Measurements from ENCODE around the gene PRIM2. TPM values are rescaled to one million over a fixed set of nuclear protein-coding genes. Genes with fewer than 3 reads are reported as not detected.
"Not testable (repeated sequence)": the region's sequence is repeated elsewhere in the genome, so short reads cannot be mapped to it uniquely, and the experiment has no call there.

Gene PRIM2
- polyA plus RNA-seq, 4 donors, result 16.4 to 20.9 (median 18.3) TPM

- not testable (repeated sequence) for DNase-seq (ENCODE audit: low read depth in 4 of 4, low spot score in 3 of 4)
These were observed 124.7 kb downstream of the PRIM2 start for GRCh38 chr6:57442133-57442532.

GRCh38 chr6:57443181-57443580 lies 125.8 kb downstream of the PRIM2 start:
- not testable (repeated sequence) for DNase-seq (ENCODE audit: low read depth in 4 of 4, low spot score in 3 of 4)

- DNase-seq (ENCODE audit: low read depth in 4 of 4, low spot score in 3 of 4), result not testable (repeated sequence)
These were observed 127.4 kb downstream of the PRIM2 start for GRCh38 chr6:57444787-57445186.

- DNase-seq (ENCODE audit: low read depth in 4 of 4, low spot score in 3 of 4), result not testable (repeated sequence)
These were observed 127.9 kb downstream of the PRIM2 start for GRCh38 chr6:57445379-57445778.

- not testable (repeated sequence) for DNase-seq (ENCODE audit: low read depth in 4 of 4, low spot score in 3 of 4)
These were observed 128.5 kb downstream of the PRIM2 start for GRCh38 chr6:57445790-57446468.

DNA sequence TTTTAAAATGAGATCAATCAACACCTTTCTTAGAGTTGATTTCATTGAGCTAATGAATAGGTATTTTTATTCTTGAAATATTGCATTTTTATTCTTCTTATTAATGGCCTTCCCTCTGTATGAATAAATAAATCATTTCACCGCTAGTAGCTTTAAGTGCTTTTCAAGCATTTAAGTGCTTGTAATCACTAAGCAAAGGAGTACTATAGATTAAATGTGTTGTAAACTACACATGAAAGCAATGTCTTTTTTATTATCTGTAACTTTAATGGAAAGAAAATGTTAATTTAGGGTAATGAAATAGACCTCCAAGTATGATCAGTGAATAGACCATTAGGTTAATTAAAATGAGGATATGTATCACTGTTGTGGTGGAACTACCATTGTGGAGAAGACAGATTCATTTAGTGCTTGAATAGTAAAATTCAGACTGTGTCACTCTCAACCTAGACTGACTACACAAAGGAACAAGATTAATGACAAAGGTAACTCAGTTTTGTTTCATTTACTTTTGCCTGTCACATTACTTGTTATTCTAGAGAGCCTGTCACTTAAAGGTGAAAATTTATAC lies 132.2 kb downstream of the PRIM2 start:
- DNase-seq (ENCODE audit: low read depth in 4 of 4, low spot score in 3 of 4), result not testable (repeated sequence)

DNA sequence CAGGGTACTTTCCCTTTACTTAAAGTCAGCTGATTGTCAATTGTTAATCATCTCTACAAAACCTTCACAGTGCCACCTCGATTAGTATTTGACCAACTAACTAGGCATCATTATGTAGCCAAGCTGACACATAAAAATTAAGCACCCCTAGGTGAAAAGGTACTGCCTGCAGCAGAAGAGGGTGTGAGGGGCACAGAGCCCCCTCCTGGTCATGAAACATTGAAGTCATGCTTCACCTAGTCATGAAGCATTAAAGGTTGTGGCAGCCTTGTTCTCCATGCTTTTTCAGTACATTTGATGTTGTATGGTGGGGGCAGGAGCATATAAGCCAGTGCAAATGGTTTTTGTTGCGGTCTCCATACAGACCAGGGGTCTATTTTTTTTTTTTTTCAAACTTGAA lies 142.4 kb downstream of the PRIM2 start:
- DNase-seq (ENCODE audit: low read depth in 4 of 4, low spot score in 3 of 4), result not testable (repeated sequence)

DNA sequence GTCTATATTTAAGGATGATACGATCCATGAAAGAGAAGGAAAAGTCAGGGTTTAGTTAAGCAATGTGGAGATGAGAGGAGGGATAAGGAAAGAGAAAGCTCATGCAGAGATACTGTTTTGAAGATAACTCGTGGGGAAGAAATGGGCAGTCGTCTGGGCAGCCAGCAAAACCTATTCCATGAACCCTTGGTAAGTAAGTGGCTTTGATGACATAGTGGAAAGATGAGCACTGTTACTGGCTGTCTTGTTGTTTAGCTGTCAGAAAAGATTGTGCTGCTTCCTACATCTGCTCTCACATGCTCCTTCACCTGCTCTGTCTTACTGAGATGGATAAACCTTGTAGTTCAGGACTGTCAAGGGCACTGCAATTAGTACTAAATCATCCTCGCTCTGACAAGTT lies 143.6 kb downstream of the PRIM2 start:
- not testable (repeated sequence) for DNase-seq (ENCODE audit: low read depth in 4 of 4, low spot score in 3 of 4)

GRCh38 chr6:57463809-57464208 lies 146.4 kb downstream of the PRIM2 start:
- not testable (repeated sequence) for DNase-seq (ENCODE audit: low read depth in 4 of 4, low spot score in 3 of 4)

- DNase-seq (ENCODE audit: low read depth in 4 of 4, low spot score in 3 of 4), result not testable (repeated sequence)
These were observed 148.5 kb downstream of the PRIM2 start for GRCh38 chr6:57465968-57466367.

DNA sequence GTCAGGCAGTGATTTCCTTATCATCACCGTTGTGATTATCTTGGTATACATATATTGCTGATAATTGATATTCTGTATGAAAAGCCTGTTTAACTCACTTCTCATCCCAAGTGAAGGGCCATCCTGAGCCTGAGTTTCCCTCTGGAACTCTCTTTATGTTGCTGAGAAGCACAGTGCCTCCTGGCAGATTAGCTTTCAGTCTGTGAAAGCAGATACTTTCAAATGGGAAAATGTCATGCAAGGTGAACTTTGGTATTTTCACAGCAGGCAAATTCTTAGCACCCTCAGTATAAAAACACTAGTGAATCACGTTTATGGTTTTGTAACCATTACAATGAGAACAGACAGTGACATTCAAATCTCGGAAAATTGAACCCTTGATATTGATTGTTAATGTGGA lies 151.6 kb downstream of the PRIM2 start:
- peak in 1 of 4 donors; percentile 36 for DNase-seq (ENCODE audit: low read depth in 4 of 4, low spot score in 3 of 4)

DNA sequence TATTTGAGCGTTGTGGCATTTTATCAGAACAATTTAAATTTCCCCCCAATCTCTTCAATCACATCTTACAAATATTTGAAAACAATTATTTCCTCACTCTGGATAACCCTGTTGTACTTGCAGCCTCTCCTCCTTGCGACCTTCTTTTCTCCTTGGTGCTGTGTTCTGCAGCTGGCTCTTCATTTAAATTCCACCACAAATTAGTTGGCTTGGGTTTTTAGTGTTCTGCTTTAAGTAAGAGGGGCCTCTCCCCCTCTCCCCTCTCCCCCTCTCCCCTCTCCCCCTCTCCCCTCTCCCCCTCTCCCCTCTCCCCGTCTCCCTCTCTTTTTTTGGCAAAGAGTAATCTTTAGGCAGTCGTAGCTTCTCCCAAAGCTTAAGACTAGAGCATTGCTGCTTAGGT lies 152.7 kb downstream of the PRIM2 start:
- DNase-seq (ENCODE audit: low read depth in 4 of 4, low spot score in 3 of 4), result not testable (repeated sequence)

GRCh38 chr6:57471314-57471864 lies 154.0 kb downstream of the PRIM2 start:
- not testable (repeated sequence) for DNase-seq (ENCODE audit: low read depth in 4 of 4, low spot score in 3 of 4)

- peak in 2 of 4 donors; percentile 4 to 27 for DNase-seq (ENCODE audit: low read depth in 4 of 4, low spot score in 3 of 4)
These were observed 155.5 kb downstream of the PRIM2 start for GRCh38 chr6:57472861-57473362.

DNA sequence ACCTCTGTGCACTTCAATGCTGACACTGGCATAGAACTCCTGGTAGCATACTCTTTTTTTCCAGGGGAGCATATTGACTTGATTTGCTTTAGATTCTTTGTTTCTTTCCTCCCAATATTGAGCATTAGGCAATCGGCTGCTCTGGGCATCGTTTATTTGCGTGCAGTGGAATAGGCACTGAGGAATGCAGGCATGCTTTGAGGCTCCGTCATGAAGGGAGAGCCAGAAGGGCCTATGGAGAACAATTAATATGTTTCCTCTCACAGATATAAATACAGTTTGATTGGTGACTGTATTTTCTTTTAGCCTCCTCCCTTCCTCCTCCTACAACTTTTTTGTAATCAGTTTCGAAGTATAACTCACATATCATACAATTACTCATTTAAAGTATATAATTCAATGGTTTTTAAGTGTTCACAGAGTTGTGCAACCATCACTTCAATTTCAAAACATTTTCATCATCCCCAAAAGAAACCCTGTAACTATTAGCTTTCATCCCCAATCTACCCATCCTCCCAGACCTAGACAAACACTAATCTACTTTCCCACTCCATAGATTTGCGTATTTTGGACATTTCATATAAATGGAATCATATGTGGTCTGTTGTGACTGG lies 157.5 kb downstream of the PRIM2 start:
- DNase-seq (ENCODE audit: low read depth in 4 of 4, low spot score in 3 of 4), result not testable (repeated sequence)

DNA sequence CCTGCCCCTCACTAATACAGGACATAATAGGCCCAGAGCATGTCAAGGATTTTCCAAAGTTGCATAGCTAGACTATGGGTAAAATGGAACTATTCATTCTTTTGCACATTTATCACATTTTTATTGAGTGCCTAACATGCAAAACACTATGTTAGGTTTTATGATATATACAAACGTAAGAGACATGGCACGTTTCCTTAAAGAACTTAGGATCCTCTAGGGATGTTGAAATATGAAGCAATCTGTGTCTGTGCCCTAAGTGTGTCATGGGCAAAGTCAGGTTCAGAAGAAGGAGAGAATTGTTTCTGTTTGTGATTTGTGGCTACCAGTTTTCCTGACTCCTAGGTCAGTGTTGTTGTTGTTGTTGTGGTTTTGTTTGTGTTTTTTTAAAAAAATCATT lies 158.2 kb downstream of the PRIM2 start:
- DNase-seq (ENCODE audit: low read depth in 4 of 4, low spot score in 3 of 4), result not testable (repeated sequence)

GRCh38 chr6:57480194-57480593 lies 162.8 kb downstream of the PRIM2 start:
- not testable (repeated sequence) for DNase-seq (ENCODE audit: low read depth in 4 of 4, low spot score in 3 of 4)

- DNase-seq (ENCODE audit: low read depth in 4 of 4, low spot score in 3 of 4), result not testable (repeated sequence)
These were observed 163.7 kb downstream of the PRIM2 start for GRCh38 chr6:57481121-57481520.

DNA sequence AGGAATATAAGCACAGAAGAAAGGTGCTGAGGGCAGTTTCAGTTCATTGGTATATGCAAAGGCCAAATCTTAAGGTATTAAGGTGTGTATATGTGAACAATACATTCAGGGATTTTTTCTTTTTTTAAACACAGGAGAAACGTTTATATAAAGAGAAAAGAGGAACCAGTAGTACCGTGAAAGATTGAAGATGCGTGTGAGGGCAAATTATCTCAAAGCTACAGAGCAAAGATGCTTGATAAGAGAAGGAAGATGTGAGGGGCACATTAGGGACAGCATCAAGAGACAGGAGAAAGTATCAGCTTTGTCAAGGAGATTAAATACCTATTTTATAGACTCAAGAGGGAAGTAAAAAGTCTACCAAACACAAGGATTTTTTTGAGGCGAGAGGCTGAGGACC lies 165.0 kb downstream of the PRIM2 start:
- DNase-seq (ENCODE audit: low read depth in 4 of 4, low spot score in 3 of 4), result not testable (repeated sequence)

DNA sequence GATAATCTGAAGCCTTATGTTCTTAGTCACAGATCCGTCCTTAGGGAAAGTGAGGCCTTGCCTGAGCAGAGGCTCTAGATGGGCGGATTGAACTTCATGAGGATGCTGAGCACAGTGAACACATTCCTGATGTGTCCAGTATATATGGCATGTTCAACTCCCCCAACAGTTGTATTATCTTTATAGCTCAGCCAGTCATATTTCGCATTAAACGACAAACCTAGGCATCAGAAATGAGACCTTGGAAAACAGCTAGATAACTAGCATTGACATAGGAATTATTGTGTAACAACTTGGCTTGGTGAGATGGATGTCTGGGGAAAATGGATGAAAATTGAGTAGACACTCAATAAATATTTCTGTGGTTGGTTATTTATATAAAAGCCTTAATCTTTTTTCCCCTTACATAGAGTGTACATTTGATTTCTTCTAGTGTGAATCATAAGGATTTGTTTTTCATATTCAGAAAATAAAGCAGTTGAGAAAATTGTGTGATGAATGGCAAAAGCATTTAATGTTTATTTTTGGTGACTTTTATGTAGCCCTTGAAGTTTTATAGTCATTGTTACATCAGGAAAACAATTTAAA lies 169.2 kb downstream of the PRIM2 start:
- not testable (repeated sequence) for DNase-seq (ENCODE audit: low read depth in 4 of 4, low spot score in 3 of 4)

DNA sequence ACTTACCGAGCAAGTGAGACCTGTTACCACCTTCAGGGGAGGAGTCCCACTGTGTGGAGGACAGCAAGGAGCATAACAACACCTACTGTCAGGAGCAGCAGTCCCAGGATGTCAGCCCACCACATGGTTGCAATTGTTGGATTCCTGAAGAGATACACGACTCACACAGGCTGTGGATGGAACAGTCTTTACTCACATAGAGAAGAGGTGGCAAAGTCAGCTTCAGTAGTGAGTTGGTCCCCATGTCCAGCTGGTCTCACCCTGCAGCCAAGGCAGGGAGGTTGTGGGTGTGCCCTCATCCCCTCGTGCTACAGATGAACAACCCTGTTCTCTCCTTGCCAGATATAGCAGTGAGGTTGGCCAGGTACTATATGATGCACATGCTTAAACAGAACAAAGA lies 171.1 kb downstream of the PRIM2 start:
- not testable (repeated sequence) for DNase-seq (ENCODE audit: low read depth in 4 of 4, low spot score in 3 of 4)
